GM12872 (cell line): ENCODE results near the gene COL3A1.

Source experiments
- CTCF ChIP-seq: IDR thresholded peaks from 3 replicates; pipeline ENCODE4 v1.5.1; 2011; ENCODE audit warnings: low read depth, mild to moderate bottlenecking, low read length, moderate library complexity; ENCODE audit not compliant: insufficient read depth

Gene COL3A1

DNA sequence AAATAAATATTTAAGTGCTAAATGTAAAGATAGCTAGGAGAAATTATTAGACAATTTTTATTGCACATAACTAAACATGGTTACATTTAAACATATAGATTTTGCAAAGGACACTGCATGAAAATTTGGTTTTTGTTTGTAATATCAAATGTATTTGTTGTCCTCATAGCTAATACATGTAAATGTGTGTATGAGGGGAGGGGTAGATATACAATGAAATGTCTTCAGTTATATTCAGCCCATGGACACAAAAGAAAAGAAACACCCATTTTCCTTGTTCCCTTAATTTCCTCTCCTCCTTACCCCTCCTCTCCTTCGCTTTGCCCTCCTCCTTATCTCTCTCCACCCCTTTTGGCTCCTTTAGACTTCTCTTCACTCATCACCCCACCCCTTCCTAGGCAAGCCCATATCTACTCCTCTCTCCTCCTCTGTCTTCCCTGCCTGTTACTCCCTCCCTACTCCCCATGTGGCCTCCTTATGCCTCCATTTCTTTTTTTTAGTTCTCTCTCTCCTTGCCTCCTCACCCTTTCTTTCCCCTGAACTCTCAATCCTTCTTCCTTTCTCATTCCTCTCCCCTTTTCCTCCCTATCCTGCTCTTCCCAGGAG lies 1.4 kb downstream of the COL3A1 start:
- no peak for TF ChIP-seq CTCF

- no peak for TF ChIP-seq CTCF
These were observed 2.5 kb downstream of the COL3A1 start for GRCh38 chr2:188976545-188977268.

GRCh38 chr2:188977317-188977716 lies 3.1 kb downstream of the COL3A1 start:
- no peak for TF ChIP-seq CTCF

GRCh38 chr2:188978291-188979081 lies 4.3 kb downstream of the COL3A1 start:
- peak; percentile 27; the same call in 1 of the 3 replicates for TF ChIP-seq CTCF

GRCh38 chr2:188979187-188980114 lies 5.3 kb downstream of the COL3A1 start:
- TF ChIP-seq CTCF = no peak

DNA sequence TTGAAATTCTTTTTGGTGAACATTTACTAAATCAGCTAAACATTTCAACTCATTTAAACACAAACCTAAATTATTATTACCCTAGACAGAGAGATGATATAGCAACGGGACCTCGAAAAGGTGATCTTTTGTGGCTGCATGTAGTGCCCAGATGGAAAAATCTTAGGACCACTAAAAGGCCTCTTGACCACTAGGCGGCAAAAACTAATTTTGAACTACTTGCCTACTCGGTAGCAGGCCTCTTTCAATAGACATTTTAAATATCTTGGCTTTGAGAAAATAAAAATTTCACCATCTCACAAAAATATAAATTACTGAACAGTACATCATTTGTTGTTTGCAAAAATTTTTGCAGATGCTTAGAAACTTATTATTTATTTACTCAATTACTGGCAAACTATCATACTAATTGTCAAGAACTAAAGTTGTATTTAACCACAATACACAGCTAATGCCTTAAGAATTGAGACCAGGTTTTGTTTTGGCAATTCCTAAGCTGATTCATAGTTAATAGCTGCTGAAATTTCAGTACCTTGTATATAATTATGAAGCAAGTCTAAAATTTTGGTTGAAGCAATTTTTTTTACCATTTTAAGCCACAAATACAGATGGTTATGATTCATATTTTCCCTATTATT lies 9.4 kb downstream of the COL3A1 start:
- peak; percentile 48; the same call in 2 of the 3 replicates for TF ChIP-seq CTCF
